HepG2 (cell line): ENCODE measurements around the gene HS3ST1.

Experiments
- GTF2F1 ChIP-seq: fragments of 150-350 bp; IDR thresholded peaks from 2 replicates; pipeline ENCODE4 v1.6.1; 2014; ENCODE audit warnings: low read length
- POLR2A ChIP-seq, 2 experiments: IDR thresholded peaks; 2 replicates each; pipeline ENCODE4 v1.6.1; 2011; ENCODE audit warnings: low read depth in 2 of 2, low read length in 2 of 2, mild to moderate bottlenecking in 1 of 2, moderate library complexity in 1 of 2; ENCODE audit not compliant: insufficient read depth in 1 of 2
- POLR2AphosphoS5 ChIP-seq: IDR thresholded peaks from 2 replicates; pipeline ENCODE4 v1.6.1; 2012; ENCODE audit warnings: low read depth, low read length
- SNAI1 ChIP-seq: sonication (generic); formaldehyde crosslinking; IDR thresholded peaks from 2 replicates; pipeline ENCODE4 v1.5.0; 2020; ENCODE audit warnings: mild to moderate bottlenecking, missing genetic modification reagents, borderline replicate concordance
- SP1 ChIP-seq, 2 experiments: fragments of 450-650 bp in 1 of 2; sonication (generic) in 1 of 2; formaldehyde crosslinking in 1 of 2; IDR thresholded peaks; 2 replicates each; pipeline versions ENCODE4 v1.4.0 to v1.6.1; 2016 to 2020; ENCODE audit warnings: missing genetic modification reagents in 1 of 2

- TF ChIP-seq GTF2F1, result no peak
- no peak for TF ChIP-seq SP1 (IDR thresholded peaks at IDR 0.05)
- no peak for TF ChIP-seq SP1 (CRISPR knock-in tag; IDR thresholded peaks at IDR 0.05)
- TF ChIP-seq SNAI1 (CRISPR knock-in tag), result no peak
- no peak for TF ChIP-seq POLR2A (IDR thresholded peaks at IDR 0.05; ENCODE audit: insufficient read depth in 1 of 2, low read depth in 2 of 2, low read length in 2 of 2)
- no peak for TF ChIP-seq POLR2AphosphoS5
Measured at GRCh38 chr4:11355226-11355625, 73.5 kb downstream of the HS3ST1 start.
